NCI-H1417 (cell line): Measurements from ENCODE around the gene TELO2.

Experiments
- DNase-seq, 3 experiments: peaks; one replicate each; lab custom pipeline; 2025; lab: John Stamatoyannopoulos, UW

Gene TELO2

DNA sequence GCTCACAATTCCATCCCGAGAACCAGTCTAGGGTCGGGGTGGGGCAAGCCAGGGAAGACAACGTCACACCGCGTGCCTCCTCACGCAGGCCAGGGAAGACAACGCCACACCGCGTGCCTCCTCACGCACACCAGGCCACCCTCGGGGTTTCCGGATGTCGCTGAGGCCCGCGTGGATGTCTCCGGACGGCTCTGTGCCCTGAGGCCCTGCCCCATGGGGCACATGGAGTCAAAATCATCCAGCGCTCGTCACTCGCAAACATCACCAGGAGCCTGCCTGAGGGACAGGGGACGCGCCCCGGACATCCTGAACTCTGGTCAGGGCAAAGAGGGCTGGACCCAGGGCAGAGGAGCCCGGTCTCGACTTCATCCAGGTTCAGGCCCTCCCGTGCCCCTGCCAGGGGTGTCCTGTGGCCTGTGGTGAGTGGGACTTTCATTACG, 44.0 kb downstream of the TELO2 start:
- DNase-seq = no peak

DNA sequence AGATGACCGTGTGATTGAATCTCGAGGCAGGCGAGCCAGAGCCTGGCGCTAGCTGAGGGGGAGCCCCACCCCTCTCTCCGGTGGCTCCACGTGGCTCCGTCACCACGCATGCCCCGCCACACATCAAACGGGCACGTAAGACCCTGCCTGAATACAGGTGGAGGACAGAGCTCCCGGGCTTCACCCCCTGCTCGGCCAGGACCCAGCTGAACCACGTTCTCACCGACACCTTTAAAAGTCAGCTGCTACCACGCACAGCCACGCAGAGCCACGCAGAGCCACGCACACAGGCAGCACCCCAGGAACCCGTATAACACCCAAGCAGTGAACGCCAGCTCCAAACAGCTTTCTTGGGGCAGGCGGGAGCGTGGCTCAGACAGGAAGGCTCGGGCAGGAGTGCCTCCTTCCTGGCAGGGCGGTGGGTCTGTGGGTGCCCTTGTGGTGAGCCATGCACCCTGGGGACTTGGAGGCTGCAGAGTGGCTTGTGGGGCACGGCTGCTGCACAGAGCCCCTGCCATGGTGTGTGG, 44.7 kb downstream of the TELO2 start:
- no peak for DNase-seq

DNA sequence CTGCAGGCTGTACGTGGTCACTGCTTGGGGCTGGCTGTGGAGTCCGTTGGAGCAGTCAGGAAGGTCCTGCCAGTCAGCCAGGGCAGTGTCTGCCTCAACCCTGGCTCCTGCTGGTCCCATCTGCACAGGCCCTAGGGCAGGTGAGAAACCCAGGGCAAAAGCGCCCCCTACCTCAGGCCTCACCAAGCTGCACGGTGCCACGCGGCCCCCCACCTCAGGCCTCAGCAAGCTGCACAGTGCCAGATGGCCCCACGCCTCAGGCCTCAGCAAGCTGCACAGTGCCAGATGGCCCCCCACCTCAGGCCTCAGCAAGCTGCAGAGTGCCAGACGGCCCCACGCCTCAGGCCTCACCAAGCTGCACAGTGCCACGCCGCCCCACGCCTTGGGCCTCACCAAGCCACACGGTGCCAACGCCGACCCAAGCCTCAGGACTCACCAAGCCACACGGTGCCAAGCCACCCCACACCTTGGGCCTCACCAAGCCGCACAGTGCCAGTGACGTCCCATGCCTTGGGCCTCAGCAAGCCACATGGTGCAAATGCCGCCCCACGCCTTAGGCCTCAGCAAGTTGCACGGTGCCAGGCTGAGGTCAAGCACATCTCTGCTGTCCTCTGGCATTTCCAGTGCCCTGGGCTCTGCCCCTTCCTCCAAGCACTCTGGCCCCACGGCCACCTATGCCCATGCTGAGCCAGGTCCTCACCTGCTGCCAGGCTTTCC, 45.8 kb downstream of the TELO2 start:
- no peak for DNase-seq

DNA sequence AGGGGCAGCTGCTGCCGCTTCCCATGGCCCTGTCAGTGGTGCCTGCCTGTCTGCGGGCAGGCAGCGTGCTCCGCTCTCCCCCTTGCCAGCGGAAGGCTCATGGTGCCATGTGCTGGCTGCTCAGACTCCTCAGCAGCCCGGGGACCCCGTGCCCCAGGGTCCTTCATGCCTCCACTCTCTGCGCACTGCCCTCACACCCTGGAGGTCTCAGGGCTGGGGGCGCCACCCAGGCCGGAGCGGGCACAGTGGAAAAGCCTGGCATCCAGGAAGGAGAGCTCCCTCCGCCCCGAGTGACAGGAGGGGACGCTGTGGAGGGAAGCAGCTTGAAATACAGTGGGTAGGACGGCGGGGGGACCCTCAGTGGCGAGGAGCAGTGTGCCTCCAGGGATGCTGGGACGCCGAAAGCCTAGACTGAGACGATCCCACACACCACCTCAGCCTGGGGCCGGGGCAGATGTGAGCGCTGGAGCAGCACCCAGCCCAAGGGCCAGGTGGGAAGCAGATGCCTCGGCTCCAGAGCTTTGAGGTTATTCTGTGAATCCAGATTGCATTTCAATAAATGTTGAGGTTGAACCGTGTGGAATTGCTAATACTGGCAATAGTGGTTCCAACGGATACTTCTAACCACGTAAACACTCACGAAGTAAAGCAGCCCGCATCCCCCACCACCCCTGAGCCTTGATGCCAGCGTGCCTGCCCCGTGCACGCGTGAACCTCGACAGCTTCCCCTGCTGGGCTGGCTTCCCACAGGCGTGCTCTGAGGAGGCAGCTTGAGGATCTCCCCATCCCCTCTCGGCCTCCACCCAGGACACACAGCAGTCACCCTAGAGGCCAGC, 46.8 kb downstream of the TELO2 start:
- DNase-seq = no peak

DNA sequence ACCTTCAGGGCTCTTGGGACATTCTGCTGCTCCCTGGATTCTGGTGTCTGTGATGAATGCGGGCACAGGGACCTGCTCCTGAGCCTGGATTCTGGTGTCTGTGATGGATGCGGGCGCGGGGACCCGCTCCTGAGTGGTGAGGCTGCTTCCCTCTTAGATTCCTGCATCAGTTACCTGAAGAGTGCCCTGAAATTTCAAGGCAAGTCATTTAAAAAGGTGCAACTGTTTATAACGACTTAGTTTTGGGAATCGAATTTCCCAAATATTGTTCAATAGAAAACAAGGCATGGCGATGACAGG, 47.3 kb downstream of the TELO2 start:
- no peak for DNase-seq

DNA sequence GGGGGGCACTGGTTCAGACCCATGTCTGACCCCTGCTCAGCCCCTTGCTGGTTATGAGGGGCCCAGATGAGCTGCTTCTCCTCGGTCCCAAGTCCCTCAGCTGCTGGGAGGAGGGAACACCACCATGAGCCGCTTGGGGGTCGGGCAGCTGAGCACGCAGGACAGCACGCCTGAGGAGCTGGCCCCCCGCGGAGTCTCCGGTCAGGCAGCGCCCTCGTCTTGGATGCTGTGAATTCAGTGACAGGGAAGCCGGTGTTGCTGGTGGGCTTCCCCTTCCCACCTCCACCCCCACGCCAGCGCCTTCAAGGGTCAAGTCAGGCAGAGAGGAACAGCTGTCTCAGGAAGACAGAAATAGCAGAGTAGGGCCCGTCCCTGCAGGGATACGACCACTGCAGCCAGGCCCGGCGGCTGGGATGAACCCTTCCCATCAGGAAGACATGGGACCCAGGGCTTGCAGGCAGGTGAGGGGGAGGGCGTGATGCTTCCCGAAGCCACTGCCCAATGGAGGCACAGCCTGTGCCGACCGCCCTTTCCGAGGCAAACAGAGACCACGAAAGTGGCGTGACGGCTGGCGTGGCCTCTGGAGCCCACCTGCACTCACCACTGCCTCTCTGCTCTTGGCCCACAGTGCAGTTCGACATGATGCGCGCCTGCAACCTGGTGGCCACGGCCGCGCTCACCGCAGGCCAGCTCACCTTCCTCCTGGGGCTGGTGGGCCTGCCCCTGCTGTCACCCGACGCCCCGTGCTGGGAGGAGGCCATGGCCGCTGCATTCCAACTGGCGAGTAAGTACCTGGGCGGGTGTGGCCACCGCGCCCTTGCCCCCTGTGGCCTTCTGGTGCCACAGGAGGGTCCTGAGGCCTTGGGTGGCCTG, 48.4 kb downstream of the TELO2 start:
- DNase-seq = no peak

DNA sequence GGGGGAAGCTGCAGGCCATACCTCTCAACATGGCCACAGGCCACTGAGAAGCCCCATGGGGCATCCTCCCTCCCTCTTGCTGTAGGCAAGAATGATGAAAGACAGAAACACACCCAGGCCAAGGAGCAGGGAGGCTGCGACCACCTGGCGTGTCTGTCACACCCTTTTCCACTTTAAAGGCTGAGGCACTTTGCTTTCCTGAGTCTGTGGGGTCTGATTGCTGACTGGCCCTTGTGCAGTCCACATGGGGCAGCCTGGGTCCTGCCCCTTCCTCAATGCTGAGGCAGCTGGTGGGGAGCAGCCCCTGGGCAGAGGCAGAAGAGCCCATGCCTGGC, 49.0 kb downstream of the TELO2 start:
- no peak for DNase-seq

DNA sequence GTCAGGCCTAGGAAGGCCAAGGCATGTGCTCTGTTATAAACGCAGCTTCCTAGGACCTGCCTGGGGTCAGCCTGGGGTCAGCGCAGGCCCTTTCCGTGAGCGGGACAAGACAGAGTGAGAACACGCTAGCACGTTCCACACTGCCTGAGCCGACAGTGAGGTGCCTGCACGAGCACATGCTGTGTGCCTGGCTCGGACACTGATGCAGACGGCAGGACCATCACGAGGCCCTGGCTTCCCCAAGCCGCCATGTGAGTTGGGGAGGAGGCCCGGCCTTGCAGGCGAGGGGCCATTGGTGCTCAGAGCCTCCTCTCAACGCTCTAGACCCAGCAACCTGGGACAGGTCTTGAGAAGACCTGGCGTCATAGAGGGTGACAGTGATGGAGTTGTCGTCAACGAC, 49.4 kb downstream of the TELO2 start:
- DNase-seq = no peak

DNA sequence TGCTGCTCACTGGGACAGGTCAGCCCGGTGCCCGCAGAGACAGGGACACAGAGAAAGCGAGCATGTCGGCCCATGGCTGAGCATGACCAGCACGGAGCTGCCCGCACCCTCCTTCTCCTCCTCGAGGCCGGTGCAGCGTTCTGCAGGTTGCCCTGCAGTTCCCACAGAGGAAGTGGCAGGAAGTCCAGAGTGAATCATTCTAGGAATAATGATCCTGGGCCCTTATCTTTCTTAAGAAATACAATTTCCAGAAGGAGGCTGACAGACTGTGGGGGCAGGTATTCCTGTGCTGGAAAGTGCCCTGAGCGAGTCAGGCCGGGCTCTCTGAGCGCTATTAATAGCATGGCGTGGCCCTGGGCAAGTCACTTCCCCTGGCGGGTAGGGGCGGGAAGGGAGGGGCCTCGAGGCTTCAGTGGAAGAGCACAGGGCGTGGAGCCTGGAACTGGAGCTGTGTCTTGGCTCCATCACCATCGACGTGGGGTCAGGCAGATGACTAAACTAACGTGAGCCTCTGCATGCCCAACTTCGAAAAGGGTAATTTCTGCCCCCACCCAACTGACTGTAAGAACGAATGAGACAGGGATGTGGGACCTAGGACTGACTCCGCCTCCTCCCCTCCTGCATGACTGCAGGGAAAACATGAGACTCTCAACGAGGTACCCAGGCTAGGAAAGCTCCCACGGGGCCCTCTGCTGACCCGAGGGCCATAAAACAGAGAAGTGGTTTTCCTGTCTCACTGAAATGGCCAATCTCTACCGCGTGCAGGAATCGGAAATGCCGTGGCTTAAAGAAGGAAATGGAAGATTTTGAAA, 50.1 kb downstream of the TELO2 start:
- peak in 2 of 3 experiments; percentile 17 to 84 for DNase-seq

DNA sequence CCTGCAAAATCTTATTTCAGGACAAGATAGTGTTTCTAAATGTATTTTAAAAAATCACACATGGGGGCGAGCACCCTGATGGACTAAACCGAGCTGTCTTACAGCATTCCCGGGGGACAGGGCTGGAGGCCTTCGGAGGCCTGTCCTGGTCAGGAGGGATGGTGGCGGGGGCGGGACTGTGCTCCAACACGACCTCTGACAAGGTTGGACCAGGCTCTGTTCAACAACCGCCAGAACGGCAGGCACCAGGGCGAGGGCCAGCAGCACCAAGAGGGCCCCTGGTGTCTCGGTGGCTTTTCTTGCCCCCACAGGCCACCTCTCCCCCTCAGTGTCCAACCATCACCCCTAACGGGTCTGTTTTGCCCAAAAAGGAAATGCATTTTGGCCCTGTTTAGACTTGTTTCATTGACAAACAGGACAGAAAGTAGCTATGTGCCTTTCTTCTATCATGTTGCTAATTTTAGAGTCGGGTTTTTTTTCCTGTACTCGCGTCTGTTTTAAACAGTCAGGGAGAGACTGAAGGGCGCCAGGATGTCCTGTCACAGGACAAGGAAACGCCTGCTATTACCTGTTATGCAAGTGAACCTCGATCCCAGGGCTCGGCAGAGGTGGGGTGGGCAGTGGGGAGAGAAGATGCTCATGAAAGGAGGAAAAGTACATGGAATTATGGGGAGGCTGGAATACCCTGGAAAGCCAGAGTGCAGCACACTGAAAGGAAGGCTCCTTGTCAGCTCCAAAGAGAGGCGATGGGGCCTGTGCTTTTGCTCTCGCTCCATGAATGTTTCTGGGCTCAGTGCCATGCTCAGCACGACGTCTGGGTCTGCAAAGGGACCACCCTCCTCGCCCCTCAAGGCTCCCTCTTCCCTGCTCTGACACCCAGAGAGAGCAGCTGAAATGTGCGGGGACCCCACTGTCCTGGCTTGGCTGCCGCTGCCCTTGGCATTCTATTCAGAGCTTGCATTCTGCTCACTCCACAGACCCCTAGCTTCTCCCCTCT, 52.2 kb downstream of the TELO2 start:
- no peak for DNase-seq

DNA sequence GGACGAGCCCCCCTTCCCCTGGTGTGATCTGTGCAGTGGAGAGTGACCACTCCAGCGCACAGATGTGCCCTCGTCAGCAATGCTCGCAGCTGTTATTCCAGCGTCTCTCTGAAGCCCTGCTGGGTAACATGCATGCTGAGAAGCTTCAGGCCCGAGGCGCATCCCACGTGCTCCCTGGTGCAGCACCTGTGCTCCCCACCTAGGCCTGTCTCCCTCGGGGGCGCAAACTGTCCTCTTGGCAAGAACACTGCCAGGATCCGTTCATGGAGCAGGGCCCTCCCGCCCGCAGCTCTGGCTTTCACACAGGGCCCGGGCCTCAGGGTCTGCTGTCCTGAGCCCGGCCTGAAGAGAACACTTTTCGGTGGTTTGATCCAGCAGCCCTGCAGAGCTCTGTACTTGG, 53.3 kb downstream of the TELO2 start:
- no peak for DNase-seq

DNA sequence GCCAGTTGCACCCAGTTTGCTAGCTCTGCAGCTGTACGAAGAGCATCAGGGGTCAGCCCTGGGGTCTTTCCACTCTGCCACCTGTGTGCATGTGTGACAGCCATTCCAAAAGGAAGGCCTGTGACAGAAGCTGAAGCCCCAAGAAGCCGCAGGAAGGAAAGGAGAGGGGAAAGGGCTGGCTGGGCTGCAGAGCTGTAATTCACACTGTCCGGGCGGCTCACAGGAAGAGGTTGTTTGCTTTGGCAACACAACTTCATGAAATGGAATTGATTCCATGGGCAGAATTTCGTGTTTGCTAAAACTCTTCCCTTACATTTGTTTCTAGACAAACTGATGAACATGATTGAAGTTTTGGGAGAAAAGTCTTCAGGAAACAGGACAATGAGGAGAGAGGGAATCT, 55.1 kb downstream of the TELO2 start:
- DNase-seq = no peak

DNA sequence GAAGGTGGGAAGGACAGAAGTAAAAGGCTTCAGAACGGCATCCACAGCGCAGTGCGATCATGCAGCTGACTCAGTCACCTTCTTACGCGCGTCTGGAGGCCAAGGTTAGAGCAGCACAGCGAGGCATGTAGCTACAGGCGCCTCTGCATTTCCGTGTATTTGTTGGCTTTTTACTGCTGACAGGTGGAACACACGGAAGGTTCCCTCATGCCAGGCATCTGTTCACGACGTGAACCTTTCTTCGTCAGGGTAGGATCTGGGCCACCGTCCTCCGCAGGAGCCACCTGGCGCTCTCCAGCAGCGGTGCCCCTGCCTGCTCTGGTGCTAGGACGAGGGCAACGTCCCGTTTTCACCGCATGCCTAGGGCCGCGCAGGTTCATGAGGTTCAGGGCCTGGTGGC, 55.6 kb downstream of the TELO2 start:
- DNase-seq = no peak

DNA sequence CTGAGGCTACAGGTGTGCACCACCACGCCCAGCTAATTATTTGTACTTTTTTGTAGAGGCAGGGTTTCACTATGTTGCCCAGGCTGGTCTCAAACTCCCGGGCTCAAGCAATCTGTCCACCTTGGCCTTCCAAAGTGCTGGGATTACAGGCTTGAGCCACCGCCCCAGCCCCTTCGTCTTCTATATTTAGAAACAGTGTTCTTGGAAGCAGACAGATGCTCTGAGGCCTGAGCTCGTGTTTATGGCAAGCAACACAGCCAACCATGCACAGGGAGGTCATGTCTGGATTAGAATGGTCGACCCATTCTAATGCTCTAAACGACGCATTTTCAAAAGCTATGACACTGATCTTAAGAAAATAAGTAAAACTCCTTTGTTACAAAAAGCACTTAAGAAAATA, 56.9 kb downstream of the TELO2 start:
- DNase-seq = no peak

DNA sequence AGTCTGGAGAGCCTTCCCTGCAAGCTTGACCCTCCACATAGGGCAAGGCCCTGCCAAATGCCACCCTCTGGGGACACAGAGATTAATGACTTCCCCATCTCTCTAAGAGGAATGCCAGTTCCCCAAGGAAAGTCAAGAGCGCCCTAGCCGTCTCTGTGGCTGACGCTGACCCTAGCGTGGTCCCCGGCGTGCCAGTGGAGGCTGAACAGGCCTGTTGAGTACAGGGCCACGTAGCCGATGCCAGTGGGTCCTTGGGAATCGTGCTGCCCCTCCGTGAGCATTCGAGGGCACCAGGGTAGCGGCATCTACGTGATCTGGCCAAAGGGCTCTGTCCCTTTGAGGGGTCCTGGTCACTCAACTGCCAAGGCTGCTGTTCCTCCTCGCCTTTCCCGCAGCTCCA, 57.5 kb downstream of the TELO2 start:
- no peak for DNase-seq

DNA sequence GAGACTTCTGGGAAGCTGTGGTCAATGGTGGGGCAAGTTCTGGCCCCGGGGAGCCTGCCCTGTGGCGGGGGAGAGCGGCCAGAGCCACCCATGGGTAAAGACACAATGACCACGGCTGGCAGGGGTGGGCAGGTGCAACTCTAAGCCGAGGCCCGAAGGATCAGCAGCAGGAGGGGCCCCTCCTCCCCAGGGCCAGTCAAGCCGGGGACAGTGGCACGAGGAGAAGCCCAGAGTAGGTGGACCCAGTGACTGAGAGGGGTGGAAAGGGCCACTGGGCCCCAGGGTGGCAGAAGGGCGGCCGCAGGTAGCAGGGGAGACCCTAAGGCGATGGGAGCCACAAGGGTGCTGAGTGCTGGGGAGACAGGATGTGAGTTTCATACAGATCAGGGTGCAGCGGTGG, 58.0 kb downstream of the TELO2 start:
- no peak for DNase-seq

DNA sequence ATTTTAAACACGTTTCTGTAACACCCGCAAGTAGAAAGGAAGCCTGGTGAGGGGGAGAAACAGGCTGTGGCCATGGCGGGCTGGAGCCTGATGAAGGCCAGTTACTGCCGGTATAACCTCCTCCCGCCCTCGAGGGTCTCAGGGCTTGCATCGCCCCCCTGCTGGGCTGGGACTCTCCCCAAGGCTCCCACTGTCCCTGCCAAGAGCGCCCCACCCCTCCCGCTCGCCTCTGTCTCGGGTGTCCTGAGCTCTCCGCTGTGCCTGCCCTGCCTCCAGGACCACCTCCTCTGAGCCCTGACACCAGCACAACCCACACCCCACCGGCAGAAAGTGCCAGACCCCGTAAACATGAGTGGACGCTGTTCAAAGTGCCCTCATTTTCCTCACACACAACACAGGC, 59.0 kb downstream of the TELO2 start:
- no peak for DNase-seq

DNA sequence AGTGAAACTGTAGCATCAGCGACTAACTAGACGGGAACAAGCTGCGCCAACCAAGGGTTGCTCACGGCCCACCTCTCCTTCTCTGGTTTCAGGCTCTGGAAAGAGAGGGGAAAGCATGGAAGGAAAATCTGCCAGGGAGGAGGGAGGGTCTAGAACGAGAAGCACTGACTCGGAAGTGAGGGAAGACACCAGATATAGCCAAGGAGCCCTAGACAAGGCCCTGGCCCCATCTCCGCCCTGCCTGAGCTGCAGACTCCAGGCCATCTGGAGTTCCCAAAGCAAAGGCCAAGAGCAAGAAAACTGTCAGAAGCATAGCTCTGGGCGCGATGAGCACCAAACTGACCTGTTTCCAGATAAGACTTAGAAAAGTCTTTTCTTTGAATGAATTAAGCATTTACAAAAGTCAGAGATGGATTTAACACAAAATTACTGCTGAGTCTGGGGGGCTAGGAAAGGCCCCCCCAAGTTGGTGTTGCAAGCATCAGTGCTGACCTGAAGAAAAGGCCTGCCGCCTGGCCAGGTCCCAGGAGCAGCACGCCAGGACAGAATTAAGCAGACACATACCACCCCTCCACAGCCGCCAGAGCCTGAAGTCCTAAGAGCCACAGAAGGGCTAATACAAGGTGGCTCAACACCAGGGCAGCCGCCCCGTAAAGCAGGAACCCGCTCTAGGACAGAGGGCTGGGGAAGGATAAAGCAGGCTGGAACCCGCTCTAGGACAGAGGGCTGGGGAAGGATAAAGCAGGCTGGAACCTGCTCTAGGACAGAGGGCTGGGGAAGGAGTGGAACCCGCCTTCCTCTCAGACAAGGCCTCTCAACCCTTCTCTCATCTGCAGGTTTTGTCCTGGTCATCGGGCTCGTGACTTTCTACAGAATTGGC, 61.0 kb downstream of the TELO2 start:
- DNase-seq = no peak

DNA sequence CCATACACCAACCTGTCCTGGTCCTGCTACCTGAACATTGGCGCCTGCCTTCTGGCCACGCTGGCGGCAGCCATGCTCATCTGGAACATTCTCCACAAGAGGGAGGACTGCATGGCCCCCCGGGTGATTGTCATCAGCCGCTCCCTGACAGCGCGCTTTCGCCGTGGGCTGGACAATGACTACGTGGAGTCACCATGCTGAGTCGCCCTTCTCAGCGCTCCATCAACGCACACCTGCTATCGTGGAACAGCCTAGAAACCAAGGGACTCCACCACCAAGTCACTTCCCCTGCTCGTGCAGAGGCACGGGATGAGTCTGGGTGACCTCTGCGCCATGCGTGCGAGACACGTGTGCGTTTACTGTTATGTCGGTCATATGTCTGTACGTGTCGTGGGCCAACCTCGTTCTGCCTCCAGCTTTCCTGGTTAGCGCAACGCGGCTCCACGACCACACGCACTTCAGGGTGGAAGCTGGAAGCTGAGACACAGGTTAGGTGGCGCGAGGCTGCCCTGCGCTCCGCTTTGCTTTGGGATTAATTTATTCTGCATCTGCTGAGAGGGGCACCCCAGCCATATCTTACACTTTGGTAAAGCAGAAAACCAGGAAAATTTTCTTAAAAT, 61.8 kb downstream of the TELO2 start:
- no peak for DNase-seq
